Fibroblast of lung (primary cell): ENCODE data around the gene SECISBP2L. TPM values are rescaled to one million over a fixed set of nuclear protein-coding genes. Genes with fewer than 3 reads are reported as not detected.

ENCODE experiments used
- DNase-seq, 2 donors: peaks; one replicate each; pipeline versions ENCODE4 v3.0.0 to v3.0.0-alpha.2; 2010; ENCODE audit warnings: low read depth in 2 of 2
- H2AFZ ChIP-seq: 2 replicates; pipeline ENCODE4 v1.5.1; 2012; ENCODE audit warnings: low read length, control low read depth, inconsistent platforms
- H3K27ac ChIP-seq: 2 replicates; pipeline ENCODE4 v1.5.1; 2011; ENCODE audit warnings: low read length, control low read depth; ENCODE audit not compliant: insufficient read depth
- H3K27me3 ChIP-seq: 2 replicates; pipeline ENCODE4 v1.5.1; 2011; ENCODE audit warnings: mild to moderate bottlenecking, low read length; ENCODE audit not compliant: control insufficient read depth, insufficient read depth
- H3K36me3 ChIP-seq: 2 replicates; pipeline ENCODE4 v1.5.1; 2011; ENCODE audit warnings: low read length; ENCODE audit not compliant: control insufficient read depth, insufficient read depth
- H3K4me1 ChIP-seq: 2 replicates; pipeline ENCODE4 v1.5.1; 2011; ENCODE audit warnings: low read length; ENCODE audit not compliant: control insufficient read depth, insufficient read depth; ENCODE audit errors: extremely low read depth
- H3K4me2 ChIP-seq: 2 replicates; pipeline ENCODE4 v1.5.1; 2011; ENCODE audit warnings: low read length, control low read depth; ENCODE audit not compliant: insufficient read depth; ENCODE audit errors: extremely low read depth
- H3K4me3 ChIP-seq, 4 experiments: fragments of 200-600 bp in 1 of 4; sonication (generic) in 1 of 4; replicated peaks in 1 of 4; 2 replicates each; pipeline ENCODE4 v1.5.1; 2011 to 2016; ENCODE audit warnings: low read length in 4 of 4, low read depth in 3 of 4, mild to moderate bottlenecking in 3 of 4, control low read depth in 2 of 4, inconsistent platforms in 1 of 4, mixed read lengths in 1 of 4; ENCODE audit not compliant: insufficient read depth in 1 of 4; ENCODE audit errors: control extremely low read depth in 1 of 4
- H3K79me2 ChIP-seq: 2 replicates; pipeline ENCODE4 v1.5.1; 2012; ENCODE audit warnings: mild to moderate bottlenecking, low read length, inconsistent platforms; ENCODE audit not compliant: control insufficient read depth, insufficient read depth
- H3K9ac ChIP-seq: 2 replicates; pipeline ENCODE4 v1.5.1; 2011; ENCODE audit warnings: mild to moderate bottlenecking, low read length, control low read depth; ENCODE audit not compliant: insufficient read depth
- H3K9me3 ChIP-seq: 2 replicates; pipeline ENCODE4 v1.5.1; 2012; ENCODE audit warnings: low read depth, low read length; ENCODE audit not compliant: control insufficient read depth, insufficient read depth
- H4K20me1 ChIP-seq: 2 replicates; pipeline ENCODE4 v1.5.1; 2011; ENCODE audit warnings: low read length; ENCODE audit not compliant: control insufficient read depth, insufficient read depth; ENCODE audit errors: extremely low read depth
- CTCF ChIP-seq, 2 donors: IDR thresholded peaks in 1 of 2; conservative IDR thresholded peaks in 1 of 2; 1 replicate in 1 of 2; 2 replicates in 1 of 2; pipeline ENCODE4 v1.5.1; 2011 to 2012; ENCODE audit warnings: low read length in 2 of 2, control low read depth in 1 of 2, inconsistent platforms in 1 of 2, low read depth in 1 of 2, mild to moderate bottlenecking in 1 of 2
- EZH2 ChIP-seq: IDR thresholded peaks from 2 replicates; pipeline ENCODE4 v1.5.1; 2012; ENCODE audit warnings: low read length, control low read depth, mild to moderate bottlenecking; ENCODE audit errors: missing control alignments
- polyA plus RNA-seq, 2 donors: library from polyadenylated mRNA; depleted of rRNA in 1 of 2; stranded (reverse) in 1 of 2; unstranded in 1 of 2; fragments of >200 nt; gene quantifications; 2 replicates each; pipeline ENCODE4 v1.2.1, GENCODE V29; 2011 to 2012; ENCODE audit warnings: missing spikeins in 1 of 2
- total RNA-seq: library from RNA; depleted of rRNA; stranded (reverse); fragments of >200 nt; gene quantifications from 2 replicates; pipeline ENCODE4 v1.2.1, GENCODE V29; 2014

Gene SECISBP2L
- total and polyA plus RNA-seq, 2 donors (not counting 1 experiment from before 2014, with no cell fraction given) = 25.7 to 44.3 TPM

GRCh38 chr15:49023354-49023753 lies 22.9 kb downstream of the SECISBP2L start:
- no peak overlapping the region for H3K4me3 ChIP-seq
- DNase-seq = no peak
- H3K36me3 ChIP-seq = no peaks in the 10 kb centered on the region
- H4K20me1 ChIP-seq = no peaks in the 10 kb centered on the region
- no peak overlapping the region for H3K9ac ChIP-seq
- no peak overlapping the region for H3K4me2 ChIP-seq
- TF ChIP-seq CTCF (conservative IDR thresholded peaks at IDR 0.05 in 1 of 2, IDR thresholded peaks at IDR 0.05 in 1 of 2; ENCODE audit: low read depth in 1 of 2, low read length in 2 of 2) = no peak
- TF ChIP-seq EZH2 = no peak
- H3K27me3 ChIP-seq = no peaks in the 10 kb centered on the region
- H3K9me3 ChIP-seq = no peaks in the 10 kb centered on the region
- H3K27ac ChIP-seq = no peak overlapping the region
- H3K79me2 ChIP-seq = no peaks in the 10 kb centered on the region
- H3K4me1 ChIP-seq = no peaks in the 10 kb centered on the region
- H2AFZ ChIP-seq = no peak overlapping the region

- Histone ChIP-seq H3K4me1 (peaks cover 2% of the 10 kb centered on the region), H3K27me3 (no peaks in the 10 kb centered on the region), H3K4me3 (no peak overlapping the region), H3K79me2 (no peaks in the 10 kb centered on the region), H3K9me3 (no peaks in the 10 kb centered on the region), H4K20me1 (no peaks in the 10 kb centered on the region), H3K4me2 (no peak overlapping the region), H3K27ac (no peak overlapping the region), H2AFZ (no peak overlapping the region), H3K36me3 (peaks cover 4% of the 10 kb centered on the region), H3K9ac (no peak overlapping the region)
- no peak for DNase-seq
- TF ChIP-seq EZH2 (no peak), CTCF (conservative IDR thresholded peaks at IDR 0.05 in 1 of 2, IDR thresholded peaks at IDR 0.05 in 1 of 2; ENCODE audit: low read depth in 1 of 2, low read length in 2 of 2) (no peak)
Observed at GRCh38 chr15:49015896-49016295, 30.4 kb downstream of the SECISBP2L start.

DNA sequence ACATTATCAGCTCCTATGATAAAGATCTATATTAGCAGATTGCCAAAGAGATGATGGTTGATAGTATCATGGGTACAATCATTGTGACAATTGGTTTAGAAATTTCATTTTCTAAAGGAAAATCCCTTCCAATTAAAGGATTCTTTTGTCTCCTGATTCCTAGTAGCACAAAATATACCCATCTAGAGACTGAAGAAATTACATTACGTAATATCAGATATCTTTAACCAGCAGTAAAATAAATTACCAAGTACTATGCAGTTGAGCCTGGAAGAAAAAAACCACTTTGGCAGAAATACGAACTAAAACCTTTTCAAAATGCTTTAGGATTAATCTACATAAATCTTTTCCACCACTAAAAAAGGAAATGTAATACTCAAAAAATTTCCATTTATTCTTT lies 46.9 kb downstream of the SECISBP2L start:
- DNase-seq = no peak
- Histone ChIP-seq H2AFZ (no peak overlapping the region), H3K9ac (no peak overlapping the region), H3K4me3 (no peak overlapping the region), H4K20me1 (no peaks in the 10 kb centered on the region), H3K27ac (no peak overlapping the region), H3K9me3 (no peaks in the 10 kb centered on the region), H3K79me2 (no peaks in the 10 kb centered on the region), H3K4me2 (no peak overlapping the region), H3K4me1 (no peaks in the 10 kb centered on the region), H3K36me3 (peaks cover 7% of the 10 kb centered on the region), H3K27me3 (no peaks in the 10 kb centered on the region)
- TF ChIP-seq EZH2 (no peak), CTCF (conservative IDR thresholded peaks at IDR 0.05 in 1 of 2, IDR thresholded peaks at IDR 0.05 in 1 of 2; ENCODE audit: low read depth in 1 of 2, low read length in 2 of 2) (no peak)
